NCI-H345 treated with DMSO at 0.1 percent for 48 hours (cell line): ENCODE measurements around the gene ARHGAP10.

Experiments
- DNase-seq: peaks from one replicate; lab custom pipeline; 2025; ENCODE audit not compliant: unreplicated experiment; lab: John Stamatoyannopoulos, UW

The ARHGAP10 gene

DNA sequence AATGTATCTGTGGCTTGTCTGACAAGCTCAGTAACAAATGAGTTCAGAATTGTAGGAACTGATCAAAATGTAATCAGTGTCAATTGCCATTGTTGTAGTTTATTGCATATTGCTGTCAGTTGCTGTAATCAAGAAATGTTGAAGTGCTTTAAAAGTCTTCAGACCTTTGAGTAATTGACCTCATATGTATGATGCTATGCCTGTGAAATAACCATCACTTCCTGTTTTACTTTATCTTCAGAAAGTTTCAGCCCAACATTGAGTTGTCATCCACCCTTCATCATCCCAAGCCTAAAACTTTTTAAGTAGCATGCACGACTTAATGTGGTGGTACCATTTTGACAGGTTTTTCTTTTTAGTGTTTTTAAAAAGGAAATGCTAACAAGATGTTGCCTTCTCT, 212.4 kb downstream of the ARHGAP10 start:
- no peak for DNase-seq

DNA sequence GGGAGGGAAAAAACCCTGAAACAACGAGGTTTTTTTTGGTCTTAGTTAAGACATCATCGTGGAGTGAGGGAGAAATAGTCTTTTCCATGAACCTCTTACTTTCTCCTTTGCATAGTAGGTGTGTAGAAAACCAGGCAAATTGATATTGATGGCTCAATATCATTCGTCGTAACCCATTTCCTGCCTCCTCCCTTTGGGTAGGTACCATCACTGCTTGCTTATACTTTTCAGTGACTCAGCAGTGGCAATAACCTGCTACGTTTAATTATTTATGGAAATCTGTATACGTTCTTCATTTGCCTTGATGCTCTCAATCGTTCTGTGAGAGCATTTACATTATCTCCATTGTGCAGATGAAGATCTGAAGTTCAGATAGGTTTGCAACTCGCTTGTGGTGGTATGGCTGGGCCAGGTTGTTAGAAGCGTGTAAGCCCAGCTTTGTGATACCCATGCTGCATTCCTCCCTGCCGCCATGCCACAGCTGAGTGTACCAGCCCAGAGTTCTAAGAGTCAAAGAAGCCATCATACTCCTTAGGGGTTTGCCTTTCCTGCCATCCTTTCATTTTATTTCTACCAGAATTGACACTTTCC, 212.9 kb downstream of the ARHGAP10 start:
- no peak for DNase-seq

DNA sequence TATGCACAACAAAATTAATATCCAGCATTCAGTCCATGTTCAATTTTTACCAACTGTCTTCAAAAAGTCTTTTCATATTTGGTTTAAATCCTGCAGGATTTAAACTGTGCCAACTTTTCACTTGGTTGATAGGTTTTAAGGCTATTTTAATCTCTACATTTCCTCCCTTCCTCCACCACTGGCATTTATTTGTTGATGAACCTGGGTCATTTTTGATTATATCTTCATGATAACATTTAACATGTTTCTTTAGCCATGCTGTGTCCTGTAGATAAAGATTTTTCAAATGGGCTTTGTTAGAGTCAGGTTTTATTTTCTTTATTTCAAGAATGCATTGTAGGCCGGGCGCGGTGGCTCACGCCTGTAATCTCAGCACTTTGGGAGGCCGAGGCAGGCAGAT, 216.4 kb downstream of the ARHGAP10 start:
- DNase-seq: no peak

DNA sequence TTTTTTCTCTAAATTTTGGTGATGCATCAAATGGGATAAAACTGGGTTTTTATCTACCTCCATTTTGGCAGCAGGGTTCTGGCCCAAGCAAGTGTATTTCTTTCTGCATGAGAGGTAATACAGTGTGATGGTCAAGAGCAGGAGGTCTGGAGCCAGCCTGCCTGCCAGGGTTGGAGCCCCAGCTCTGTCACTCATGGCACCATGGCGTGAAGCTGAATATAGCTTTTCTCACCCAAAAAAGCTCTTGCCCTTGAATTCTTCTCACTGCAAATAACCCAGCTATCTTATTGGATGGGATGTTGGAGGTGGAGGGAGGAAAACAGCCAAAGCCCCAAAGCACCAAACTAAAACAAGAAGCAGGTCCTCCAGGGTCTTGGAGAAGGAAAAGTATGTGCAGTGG, 218.4 kb downstream of the ARHGAP10 start:
- no peak for DNase-seq

DNA sequence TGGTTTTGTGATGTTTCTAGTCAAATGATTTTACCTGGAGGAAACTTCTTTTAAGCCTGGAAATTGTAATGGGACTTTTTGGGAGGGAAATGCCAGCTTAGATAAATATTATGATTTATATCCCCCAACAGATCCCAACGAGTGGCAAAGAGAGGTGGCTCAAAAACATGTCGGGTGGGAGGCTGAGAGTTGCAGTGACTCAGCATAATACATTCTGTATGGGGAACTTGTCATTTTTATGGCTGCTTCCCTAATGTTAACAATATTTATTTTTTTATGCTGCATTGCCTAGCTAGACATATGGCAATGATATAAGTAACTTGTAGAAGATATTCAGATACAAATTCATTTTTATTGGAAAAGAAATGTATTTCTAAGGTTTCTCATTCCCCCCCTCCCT, 219.0 kb downstream of the ARHGAP10 start:
- DNase-seq: no peak

DNA sequence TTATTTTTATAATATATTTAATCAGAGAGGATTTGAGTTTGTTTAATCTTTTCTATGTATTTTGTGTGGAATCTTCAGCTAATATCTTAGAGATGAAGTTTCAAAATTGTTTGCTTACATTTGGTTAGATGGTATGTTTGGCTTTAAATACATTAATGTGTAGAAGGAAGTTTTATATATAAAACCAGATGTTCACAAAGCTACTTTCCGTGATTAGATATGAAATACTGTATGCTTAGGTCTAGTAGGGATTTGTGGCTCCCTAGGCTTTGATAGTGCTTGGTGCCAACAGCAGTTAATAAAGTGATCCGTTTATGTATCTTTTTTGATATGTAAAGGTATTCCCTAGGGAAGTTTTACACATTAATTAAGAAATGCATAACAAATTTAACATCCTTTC, 223.0 kb downstream of the ARHGAP10 start:
- no peak for DNase-seq

DNA sequence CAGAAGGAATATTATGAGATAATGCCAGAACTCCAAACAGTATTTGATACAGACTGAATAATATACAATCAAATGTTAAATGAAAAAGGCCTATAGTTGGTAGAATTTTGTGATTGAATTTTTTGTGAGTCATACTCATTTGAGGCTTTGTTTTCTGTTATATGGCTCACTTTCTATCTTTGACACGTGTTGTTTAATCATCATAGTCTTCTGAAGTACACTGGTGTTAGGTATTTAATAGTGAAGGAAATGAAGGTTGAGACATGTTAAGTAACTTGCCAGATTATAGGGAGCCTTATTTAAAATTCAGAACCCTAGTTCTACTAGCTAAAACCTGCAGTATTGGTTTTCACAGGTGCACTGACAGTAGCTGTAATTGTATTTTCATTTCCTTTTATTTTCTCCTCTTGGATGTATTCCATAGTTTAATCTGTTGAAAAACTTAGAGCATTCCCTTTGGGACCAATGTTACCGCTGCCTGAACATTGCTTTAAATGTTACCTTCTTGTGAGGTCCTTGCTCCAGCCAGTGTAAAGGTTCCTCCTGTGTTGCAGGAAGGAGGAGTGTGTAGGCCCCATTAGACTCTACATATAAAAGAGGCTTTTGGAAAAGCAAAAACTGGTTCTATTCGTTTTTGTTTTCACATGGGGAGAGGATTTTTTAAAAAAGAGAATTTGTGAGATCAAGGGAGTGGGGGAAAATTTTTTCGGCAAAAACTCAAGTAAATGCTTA, 224.1 kb downstream of the ARHGAP10 start:
- no peak for DNase-seq

DNA sequence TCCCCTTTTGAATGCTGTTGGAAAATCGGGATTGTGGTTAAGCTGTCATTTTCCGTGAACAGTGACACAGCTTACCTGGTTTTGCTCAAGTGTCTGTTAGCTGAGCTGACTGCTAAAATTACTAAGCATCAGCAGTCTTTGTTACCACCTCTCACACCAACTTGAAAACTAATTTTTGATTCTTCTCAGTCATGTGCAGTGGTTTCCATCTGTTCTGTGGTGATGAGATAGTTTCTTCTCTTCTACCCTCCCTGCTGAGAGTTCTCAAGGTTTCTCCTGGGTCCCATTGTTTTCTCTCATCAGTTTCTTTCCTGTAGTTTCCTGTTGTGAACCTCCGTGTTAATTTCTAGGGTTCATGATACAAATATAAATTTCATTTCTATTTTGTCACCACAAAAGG, 225.6 kb downstream of the ARHGAP10 start:
- DNase-seq: no peak

DNA sequence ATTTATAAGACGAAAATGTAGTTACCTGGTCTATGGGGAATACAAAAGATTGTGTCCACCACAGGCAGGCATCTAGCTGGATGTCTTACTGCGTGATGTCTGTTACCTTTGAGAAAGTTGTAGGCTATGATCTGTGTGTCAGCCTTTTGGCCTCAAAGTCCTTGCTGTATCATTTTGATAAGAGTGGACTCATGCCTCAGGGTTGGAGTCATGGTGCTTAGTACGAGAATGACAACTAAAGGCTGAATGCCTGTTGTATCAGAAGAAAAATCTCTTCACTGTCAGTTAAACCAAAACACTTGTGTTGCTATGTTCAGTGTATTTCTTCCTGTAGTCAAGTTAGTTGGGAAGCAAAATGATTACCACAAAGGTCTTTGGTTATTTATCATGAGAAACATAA, 226.2 kb downstream of the ARHGAP10 start:
- no peak for DNase-seq

DNA sequence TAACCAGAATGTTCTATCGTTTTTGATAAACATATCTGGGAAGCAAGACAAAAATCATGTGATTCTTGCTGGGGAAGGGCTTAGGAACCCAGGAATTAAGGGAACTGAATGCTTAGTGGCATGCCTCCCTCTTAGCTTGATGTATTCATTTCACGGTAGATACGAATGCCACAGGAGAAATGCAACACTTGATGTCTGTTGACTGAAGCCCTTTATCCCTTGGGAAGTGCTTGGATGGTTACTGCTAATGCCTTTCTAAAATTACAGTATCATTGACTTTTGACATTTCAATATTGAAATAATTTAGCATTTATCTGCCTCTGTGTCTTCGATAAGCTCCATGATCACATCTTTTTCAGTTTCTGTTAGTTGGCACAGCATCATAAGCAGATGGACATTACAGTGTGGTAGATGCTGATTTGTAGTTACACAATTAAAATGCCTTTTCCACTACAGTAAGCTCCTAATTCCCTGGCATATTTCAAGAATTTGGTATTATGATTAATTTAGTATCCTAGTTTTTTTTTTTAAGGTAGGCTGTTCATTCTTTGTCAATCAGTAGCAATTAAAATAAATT, 226.7 kb downstream of the ARHGAP10 start:
- no peak for DNase-seq

DNA sequence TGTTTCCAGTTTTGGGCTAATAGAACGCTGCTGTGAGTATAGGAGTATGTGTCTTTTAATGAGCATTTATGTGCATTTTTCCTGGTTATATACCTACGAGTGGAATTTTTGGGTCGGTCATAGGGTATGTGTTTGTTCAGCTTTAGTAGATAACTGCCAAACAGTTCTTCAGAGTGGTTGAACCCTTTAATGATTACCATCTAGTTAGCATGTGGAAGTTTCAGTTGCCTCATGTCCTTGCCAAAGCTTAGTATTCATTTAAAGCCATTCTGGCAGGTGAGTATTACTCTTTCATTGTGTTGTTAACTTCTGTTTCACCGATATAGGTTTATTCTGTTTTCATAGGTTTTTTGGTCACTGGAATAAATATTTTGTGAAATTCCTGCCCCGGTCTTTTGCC, 229.1 kb downstream of the ARHGAP10 start:
- DNase-seq: no peak

DNA sequence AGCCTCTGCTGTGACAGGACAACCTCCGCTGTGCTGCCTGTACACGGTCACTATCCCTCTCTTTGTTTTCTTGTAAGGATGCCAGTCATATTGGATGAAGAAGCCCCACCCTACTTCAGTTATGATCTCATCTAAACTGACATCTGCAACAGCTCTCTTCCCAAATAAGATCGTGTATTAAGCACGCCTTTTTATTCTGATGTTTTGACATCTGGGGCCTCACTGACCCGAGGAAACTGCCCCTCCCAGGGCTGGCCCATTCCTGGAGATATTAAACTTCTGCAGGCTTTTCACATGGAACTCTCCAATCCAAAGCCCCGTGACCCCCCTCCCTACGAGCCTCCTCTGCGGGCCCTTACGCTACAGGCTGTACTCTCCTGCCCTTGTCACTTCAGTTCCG, 232.0 kb downstream of the ARHGAP10 start:
- no peak for DNase-seq

DNA sequence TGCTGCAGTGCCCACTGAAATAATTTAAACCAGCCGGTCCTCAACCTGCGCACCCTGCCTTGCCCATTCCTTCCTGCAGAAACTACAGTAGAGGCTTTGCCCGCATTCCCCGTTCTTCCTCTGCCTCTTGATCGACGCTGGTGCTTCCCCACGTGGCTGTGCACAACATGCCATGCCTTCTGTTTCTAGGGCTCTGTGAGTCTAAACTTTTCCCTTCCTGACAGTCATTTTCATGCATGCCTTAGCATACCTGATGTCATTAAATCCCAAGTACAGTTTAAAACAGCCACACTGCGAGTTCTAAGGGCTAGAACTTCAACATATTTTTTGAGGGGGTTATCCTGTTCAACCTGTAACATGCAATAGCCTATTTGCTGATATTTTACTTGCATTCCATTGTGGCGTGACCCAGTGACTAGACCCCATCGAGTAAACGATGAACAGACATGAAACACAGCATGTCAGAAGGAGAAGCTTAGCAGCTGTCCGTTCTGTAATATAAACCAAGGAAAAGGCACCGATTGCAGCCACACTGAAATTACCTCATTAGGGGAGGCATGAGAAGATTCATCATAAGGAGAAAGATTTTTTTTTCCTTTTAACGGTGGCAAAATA, 232.5 kb downstream of the ARHGAP10 start:
- no peak for DNase-seq

DNA sequence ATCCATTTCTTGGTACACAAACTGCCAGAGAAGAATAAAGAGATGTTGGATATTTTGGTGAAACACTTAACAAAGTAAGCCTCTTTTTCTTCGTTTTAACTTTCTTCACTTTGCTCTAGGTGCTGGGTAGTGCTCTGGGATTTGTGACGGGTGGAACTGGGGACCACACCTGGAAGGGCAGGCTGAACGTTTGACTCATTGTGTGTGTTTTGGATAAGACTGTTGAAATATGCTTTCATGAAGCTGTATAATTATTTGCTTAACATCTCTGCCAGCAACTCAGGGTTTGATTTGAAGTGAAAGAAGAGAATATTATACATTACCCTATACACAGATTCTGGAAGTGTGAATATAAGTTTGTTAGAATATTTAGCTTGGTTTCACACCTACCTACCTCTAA, 233.2 kb downstream of the ARHGAP10 start:
- no peak for DNase-seq

DNA sequence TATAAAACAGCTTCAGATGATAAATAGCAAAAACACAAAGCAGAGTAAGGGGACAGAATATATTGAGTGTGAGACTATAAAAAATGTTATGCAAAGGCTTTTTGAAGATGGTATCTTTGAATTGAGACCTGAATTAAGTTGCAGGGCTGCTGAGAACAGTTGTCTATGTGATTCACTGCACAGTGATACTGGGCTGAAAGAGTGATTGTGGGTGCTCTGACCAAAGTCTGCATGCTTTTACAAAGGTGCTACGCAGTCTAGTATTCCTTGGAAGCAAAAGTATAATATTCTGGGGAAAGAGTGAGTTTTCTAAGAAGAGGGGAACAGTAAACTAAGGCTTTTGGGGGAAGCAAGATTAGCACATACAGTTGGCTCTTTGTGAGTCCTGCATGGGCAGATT, 234.0 kb downstream of the ARHGAP10 start:
- no peak for DNase-seq

DNA sequence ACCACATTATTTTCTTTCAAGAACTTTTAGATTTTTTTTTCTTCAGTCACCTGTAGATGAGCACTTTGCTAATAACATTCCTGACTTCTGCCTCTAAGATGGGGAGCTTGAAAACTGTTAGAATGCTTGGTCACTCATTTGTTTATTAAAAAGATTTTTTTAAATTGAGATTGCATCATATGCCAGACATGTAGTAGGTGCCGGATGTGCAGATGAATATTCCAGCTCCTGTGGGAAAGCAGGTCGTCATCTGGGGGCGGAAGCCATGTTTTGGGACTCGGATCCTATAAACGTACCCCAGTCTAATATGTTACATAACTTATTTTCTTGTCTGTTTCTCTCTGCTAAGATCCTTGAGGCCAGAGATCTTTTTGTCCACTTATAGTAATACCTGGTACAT, 236.8 kb downstream of the ARHGAP10 start:
- no peak for DNase-seq

DNA sequence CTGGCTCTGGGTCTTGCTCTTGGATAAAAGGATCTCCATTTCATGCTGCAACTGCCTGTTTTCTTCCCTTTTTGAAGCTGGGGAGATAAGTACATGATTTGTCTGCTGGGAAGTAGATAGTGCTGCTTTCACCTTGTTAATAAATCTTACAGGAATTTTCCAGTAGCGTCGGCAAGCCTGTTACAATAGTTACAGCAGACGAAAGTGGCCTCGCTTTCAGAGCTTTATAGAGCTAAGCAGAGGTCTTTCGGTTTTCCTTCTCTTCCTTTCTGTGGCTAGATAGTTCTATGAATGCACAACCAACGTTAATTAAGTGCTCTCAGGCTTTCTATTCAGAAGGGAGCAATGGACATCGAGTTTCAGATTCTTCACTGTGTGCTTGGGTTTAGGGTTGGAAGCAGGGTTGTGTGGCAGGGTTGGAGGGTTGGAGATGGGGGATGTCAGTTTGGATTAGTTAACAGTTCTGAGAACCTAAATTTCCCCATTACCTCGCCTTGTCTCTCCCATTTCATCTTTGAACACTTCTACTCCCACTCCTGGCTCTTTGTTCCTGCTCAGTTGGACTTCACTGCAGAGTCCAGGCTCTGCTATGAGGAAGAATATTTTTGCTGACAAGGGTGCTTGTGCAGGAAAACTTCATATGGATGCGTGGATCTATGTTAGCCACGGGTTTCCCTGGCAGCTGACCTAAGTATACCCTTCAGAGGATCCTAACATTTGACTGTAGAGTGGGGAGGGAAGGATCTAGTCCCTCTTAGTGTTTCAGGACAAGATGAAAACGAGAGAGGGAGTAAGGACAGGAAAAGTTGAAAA, 237.9 kb downstream of the ARHGAP10 start:
- no peak for DNase-seq

DNA sequence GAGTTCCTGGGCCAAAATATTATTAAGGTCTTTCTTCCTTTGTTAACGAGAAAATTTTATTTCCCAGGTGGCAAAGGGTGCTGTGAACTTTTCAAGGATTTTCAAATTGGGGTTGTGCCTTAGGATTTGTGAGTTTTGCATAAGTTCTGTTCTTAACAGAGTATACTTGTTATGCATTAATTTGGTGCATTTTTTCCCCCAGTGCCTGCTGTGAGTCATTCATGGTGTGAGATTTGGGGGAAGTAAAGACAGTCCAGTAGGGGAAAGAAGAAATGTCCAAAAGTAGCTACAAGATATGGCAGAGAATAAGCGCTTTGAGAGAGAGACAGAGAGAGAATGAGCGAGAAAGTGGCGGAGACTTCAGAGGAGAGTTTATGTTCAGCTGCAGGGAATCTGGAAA, 239.2 kb downstream of the ARHGAP10 start:
- no peak for DNase-seq

DNA sequence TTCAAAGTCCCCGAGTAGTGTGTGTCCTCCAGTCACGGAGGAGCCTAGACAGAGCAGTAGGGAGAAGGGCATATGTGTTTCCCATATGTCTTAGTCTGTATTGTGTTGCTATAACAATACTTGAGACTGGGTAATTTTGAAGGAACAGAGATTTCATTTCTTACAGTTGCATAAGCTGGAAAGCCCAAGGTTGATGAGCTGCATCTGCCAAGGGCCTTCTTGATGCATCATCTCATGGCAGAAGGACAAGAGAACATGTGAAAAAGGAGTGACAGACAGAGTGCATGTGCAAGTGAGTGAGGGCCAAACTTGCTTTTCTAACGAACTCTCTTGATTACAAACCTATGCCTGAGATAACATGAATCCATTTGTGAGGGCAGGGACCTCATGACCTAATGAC, 243.4 kb downstream of the ARHGAP10 start:
- no peak for DNase-seq

DNA sequence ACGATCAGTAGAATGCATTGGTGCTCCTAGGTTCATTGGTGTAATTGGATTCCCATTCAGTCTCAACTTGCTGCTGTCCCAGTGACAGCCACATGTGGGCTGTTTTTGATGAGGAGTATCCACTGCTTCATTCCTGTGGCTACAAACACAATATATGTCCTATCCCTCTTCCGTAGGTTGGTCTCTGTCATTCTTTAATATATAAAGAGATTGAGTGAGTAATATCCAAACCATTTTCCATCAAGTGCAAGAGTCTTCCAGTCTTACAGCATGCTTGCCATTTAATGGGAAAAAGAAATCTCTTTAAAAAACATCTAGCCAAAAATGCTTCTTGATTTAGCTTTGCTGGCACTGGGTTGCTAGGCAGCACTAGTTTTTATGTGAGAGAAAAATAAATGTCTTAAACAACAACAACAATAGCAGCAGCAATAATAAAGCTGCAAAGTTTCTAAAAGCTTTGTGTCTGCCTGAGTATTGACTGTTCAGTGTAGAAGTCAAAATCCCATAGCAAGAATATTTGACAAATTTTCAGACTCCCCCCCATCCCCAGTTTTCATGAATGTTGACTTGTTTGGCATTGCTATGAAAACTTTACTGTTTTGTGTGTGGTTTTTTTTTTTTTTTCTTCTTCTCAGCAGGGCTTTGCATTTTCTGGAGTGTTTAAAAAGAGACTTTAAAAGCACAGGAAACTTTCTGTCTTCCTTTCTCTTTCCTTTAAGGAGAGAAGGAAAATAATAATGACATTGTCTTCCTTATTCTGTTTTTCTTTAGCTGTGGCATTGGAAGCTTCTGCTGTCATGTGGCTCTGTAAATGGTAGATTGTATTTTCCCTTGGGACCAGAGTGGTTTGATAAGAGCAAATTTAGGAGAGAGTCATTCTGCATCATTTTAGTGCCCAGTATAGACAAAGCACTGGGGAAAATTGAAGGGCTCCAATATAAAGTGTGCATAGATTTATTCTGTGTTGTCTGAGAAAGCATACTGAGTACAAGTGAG, 244.3 kb downstream of the ARHGAP10 start:
- DNase-seq: no peak
